GM19193 (cell line): ENCODE measurements around the gene JPH2.

Source experiments
- POLR2A ChIP-seq: IDR thresholded peaks from 4 replicates; pipeline ENCODE4 v1.6.1; 2011; ENCODE audit not compliant: insufficient read depth, insufficient read length; ENCODE audit errors: extremely low read depth

Gene JPH2

GRCh38 chr20:44064501-44065400 is 122.2 kb downstream of the JPH2 start:
- TF ChIP-seq POLR2A, result no peak
